Neural cell (in vitro differentiated cells): Measurements from ENCODE around the gene CLTB.

Source experiments
- EP300 ChIP-seq: fragments of 450-650 bp; conservative IDR thresholded peaks from 2 replicates; pipeline ENCODE4 v1.6.1; 2014; ENCODE audit warnings: antibody characterized with exemption, mild to moderate bottlenecking, moderate library complexity; ENCODE audit not compliant: poor library complexity, severe bottlenecking
- EZH2 ChIP-seq: fragments of 200-600, 300-800 bp; shearing (Covaris generic), sonication (generic); IDR thresholded peaks from 2 replicates; pipeline ENCODE4 v1.6.1; 2014; ENCODE audit warnings: antibody characterized with exemption, low read length, borderline replicate concordance, mild to moderate bottlenecking; ENCODE audit not compliant: insufficient read depth, poor library complexity, severe bottlenecking
- POLR2AphosphoS5 ChIP-seq: IDR thresholded peaks from 2 replicates; pipeline ENCODE4 v1.6.1; 2012
- RAD21 ChIP-seq: fragments of 450-650 bp; conservative IDR thresholded peaks from 2 replicates; pipeline ENCODE4 v1.6.1; 2014; ENCODE audit warnings: antibody characterized with exemption, mild to moderate bottlenecking, moderate library complexity
- SMC3 ChIP-seq: fragments of 450-650 bp; conservative IDR thresholded peaks from 2 replicates; pipeline ENCODE4 v1.6.1; 2014; ENCODE audit warnings: antibody characterized with exemption, mild to moderate bottlenecking, moderate library complexity; ENCODE audit not compliant: poor library complexity
- TAF1 ChIP-seq: IDR thresholded peaks from 2 replicates; pipeline ENCODE4 v1.6.1; 2012; ENCODE audit warnings: low read depth
- TF ChIP-seq, protein P1 (sequence below): fragments of 450-650 bp; IDR thresholded peaks from 2 replicates; pipeline ENCODE4 v1.5.1; 2014; ENCODE audit warnings: antibody characterized with exemption, mild to moderate bottlenecking, moderate library complexity; ENCODE audit not compliant: poor library complexity, severe bottlenecking
- TF ChIP-seq, protein P2 (sequence below): IDR thresholded peaks from 2 replicates; pipeline ENCODE4 v1.6.1; 2012; ENCODE audit warnings: borderline replicate concordance

DNA sequence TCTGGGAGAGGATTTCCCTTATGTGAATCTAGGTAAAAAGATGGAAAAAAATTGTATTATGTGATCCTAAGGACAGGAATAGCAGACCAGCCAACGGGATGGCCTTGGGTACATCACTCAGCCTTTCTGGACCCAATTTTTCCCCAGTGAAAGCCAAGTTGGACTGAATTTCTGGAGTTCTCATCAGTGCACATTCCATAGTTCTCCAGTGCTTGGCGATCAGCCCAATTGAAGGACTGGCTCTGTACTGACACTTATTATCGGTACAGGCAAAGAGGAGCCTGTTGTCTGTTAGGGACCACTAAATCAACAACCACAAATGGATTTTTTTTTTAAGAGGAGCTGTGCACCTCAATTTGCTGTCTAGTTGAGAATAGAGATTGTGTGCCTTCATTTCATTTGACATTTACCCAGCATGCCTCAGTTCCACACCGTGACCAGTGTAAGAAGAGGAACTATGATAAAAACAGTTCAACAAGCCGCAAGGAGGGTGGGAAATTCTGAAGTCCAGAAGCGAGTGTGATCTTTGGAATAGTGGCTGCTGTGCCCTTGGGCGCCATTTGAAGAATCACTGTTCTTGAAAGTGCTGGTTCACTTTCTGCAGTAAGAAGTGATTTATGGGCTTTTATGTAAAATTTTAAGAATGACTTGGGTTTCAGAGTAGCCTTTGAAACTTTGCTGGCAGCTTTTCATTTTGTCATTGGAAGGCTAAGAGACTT lies 43.1 kb downstream of the CLTB start:
- TF ChIP-seq EZH2 (no peak), RAD21 (no peak), POLR2AphosphoS5 (no peak), EP300 (no peak), SMC3 (no peak), TAF1 (no peak)
- TF ChIP-seq, protein P1, sequence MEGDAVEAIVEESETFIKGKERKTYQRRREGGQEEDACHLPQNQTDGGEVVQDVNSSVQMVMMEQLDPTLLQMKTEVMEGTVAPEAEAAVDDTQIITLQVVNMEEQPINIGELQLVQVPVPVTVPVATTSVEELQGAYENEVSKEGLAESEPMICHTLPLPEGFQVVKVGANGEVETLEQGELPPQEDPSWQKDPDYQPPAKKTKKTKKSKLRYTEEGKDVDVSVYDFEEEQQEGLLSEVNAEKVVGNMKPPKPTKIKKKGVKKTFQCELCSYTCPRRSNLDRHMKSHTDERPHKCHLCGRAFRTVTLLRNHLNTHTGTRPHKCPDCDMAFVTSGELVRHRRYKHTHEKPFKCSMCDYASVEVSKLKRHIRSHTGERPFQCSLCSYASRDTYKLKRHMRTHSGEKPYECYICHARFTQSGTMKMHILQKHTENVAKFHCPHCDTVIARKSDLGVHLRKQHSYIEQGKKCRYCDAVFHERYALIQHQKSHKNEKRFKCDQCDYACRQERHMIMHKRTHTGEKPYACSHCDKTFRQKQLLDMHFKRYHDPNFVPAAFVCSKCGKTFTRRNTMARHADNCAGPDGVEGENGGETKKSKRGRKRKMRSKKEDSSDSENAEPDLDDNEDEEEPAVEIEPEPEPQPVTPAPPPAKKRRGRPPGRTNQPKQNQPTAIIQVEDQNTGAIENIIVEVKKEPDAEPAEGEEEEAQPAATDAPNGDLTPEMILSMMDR: no peak
- TF ChIP-seq, protein P2, sequence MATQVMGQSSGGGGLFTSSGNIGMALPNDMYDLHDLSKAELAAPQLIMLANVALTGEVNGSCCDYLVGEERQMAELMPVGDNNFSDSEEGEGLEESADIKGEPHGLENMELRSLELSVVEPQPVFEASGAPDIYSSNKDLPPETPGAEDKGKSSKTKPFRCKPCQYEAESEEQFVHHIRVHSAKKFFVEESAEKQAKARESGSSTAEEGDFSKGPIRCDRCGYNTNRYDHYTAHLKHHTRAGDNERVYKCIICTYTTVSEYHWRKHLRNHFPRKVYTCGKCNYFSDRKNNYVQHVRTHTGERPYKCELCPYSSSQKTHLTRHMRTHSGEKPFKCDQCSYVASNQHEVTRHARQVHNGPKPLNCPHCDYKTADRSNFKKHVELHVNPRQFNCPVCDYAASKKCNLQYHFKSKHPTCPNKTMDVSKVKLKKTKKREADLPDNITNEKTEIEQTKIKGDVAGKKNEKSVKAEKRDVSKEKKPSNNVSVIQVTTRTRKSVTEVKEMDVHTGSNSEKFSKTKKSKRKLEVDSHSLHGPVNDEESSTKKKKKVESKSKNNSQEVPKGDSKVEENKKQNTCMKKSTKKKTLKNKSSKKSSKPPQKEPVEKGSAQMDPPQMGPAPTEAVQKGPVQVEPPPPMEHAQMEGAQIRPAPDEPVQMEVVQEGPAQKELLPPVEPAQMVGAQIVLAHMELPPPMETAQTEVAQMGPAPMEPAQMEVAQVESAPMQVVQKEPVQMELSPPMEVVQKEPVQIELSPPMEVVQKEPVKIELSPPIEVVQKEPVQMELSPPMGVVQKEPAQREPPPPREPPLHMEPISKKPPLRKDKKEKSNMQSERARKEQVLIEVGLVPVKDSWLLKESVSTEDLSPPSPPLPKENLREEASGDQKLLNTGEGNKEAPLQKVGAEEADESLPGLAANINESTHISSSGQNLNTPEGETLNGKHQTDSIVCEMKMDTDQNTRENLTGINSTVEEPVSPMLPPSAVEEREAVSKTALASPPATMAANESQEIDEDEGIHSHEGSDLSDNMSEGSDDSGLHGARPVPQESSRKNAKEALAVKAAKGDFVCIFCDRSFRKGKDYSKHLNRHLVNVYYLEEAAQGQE: no peak
